ENCODE results near the gene BANF2.

The BANF2 gene

GRCh38 chr20:17722493-17723300, 22.9 kb downstream of the BANF2 start:
- ATAC-seq = no peak
- TF ChIP-seq, protein P1, sequence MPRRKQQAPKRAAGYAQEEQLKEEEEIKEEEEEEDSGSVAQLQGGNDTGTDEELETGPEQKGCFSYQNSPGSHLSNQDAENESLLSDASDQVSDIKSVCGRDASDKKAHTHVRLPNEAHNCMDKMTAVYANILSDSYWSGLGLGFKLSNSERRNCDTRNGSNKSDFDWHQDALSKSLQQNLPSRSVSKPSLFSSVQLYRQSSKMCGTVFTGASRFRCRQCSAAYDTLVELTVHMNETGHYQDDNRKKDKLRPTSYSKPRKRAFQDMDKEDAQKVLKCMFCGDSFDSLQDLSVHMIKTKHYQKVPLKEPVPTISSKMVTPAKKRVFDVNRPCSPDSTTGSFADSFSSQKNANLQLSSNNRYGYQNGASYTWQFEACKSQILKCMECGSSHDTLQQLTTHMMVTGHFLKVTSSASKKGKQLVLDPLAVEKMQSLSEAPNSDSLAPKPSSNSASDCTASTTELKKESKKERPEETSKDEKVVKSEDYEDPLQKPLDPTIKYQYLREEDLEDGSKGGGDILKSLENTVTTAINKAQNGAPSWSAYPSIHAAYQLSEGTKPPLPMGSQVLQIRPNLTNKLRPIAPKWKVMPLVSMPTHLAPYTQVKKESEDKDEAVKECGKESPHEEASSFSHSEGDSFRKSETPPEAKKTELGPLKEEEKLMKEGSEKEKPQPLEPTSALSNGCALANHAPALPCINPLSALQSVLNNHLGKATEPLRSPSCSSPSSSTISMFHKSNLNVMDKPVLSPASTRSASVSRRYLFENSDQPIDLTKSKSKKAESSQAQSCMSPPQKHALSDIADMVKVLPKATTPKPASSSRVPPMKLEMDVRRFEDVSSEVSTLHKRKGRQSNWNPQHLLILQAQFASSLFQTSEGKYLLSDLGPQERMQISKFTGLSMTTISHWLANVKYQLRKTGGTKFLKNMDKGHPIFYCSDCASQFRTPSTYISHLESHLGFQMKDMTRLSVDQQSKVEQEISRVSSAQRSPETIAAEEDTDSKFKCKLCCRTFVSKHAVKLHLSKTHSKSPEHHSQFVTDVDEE (CRISPR knock-in tag; IDR thresholded peaks at IDR 0.05) = no peak
- TF ChIP-seq BACH2 (CRISPR knock-in tag; IDR thresholded peaks at IDR 0.05; ENCODE audit: borderline replicate concordance) = no peak
- TF ChIP-seq ARNTL (CRISPR knock-in tag; IDR thresholded peaks at IDR 0.05; ENCODE audit: borderline replicate concordance, low read depth) = no peak
- TF ChIP-seq, protein P2, sequence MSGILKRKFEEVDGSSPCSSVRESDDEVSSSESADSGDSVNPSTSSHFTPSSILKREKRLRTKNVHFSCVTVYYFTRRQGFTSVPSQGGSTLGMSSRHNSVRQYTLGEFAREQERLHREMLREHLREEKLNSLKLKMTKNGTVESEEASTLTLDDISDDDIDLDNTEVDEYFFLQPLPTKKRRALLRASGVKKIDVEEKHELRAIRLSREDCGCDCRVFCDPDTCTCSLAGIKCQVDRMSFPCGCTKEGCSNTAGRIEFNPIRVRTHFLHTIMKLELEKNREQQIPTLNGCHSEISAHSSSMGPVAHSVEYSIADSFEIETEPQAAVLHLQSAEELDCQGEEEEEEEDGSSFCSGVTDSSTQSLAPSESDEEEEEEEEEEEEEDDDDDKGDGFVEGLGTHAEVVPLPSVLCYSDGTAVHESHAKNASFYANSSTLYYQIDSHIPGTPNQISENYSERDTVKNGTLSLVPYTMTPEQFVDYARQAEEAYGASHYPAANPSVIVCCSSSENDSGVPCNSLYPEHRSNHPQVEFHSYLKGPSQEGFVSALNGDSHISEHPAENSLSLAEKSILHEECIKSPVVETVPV (CRISPR knock-in tag; IDR thresholded peaks at IDR 0.05) = no peak
- no peak for TF ChIP-seq POU6F1 (CRISPR knock-in tag; IDR thresholded peaks at IDR 0.05; ENCODE audit: borderline replicate concordance, low read depth)
- TF ChIP-seq, protein P3, sequence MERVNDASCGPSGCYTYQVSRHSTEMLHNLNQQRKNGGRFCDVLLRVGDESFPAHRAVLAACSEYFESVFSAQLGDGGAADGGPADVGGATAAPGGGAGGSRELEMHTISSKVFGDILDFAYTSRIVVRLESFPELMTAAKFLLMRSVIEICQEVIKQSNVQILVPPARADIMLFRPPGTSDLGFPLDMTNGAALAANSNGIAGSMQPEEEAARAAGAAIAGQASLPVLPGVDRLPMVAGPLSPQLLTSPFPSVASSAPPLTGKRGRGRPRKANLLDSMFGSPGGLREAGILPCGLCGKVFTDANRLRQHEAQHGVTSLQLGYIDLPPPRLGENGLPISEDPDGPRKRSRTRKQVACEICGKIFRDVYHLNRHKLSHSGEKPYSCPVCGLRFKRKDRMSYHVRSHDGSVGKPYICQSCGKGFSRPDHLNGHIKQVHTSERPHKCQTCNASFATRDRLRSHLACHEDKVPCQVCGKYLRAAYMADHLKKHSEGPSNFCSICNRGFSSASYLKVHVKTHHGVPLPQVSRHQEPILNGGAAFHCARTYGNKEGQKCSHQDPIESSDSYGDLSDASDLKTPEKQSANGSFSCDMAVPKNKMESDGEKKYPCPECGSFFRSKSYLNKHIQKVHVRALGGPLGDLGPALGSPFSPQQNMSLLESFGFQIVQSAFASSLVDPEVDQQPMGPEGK (CRISPR knock-in tag; IDR thresholded peaks at IDR 0.05; ENCODE audit: borderline replicate concordance) = no peak
- TF ChIP-seq ISL1 (CRISPR knock-in tag; IDR thresholded peaks at IDR 0.05) = no peak
- TF ChIP-seq ZNF565 (CRISPR knock-in tag; conservative IDR thresholded peaks at IDR 0.05; ENCODE audit: low read depth) = no peak
- no peak for TF ChIP-seq ZNF70 (CRISPR knock-in tag; IDR thresholded peaks at IDR 0.05)
- TF ChIP-seq PPARA (CRISPR knock-in tag; IDR thresholded peaks at IDR 0.05; ENCODE audit: borderline replicate concordance) = no peak
- TF ChIP-seq GLIS3 (CRISPR knock-in tag; IDR thresholded peaks at IDR 0.05) = no peak
- TF ChIP-seq RARB (CRISPR knock-in tag; IDR thresholded peaks at IDR 0.05) = no peak
- TF ChIP-seq CSDC2 (CRISPR knock-in tag; IDR thresholded peaks at IDR 0.05) = no peak
- no peak for TF ChIP-seq ESRRG (CRISPR knock-in tag; IDR thresholded peaks at IDR 0.05)

DNA sequence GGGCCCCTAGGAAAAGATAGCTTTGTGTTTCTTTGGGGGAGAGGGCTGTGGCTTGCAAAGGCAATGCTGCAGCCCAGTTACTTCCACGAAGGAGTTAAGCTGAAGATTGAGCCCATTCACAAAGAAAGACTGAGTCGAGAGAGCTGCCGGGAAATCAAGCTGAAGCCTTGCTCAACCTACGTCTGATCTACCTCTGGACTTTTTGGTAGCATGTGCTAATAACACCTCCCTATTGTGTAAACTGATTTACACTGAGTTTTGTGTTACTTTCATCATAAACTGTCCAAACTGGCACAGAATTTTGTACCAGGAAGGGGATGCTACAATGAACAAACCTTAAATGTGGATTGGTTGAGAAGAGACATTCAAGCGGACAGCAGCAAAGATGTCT, 23.5 kb downstream of the BANF2 start:
- TF ChIP-seq ZNF8 (CRISPR knock-in tag; IDR thresholded peaks at IDR 0.05) (no peak), ZFP30 (CRISPR knock-in tag; IDR thresholded peaks at IDR 0.05) (no peak), RARB (CRISPR knock-in tag; IDR thresholded peaks at IDR 0.05) (no peak), ESRRG (CRISPR knock-in tag; IDR thresholded peaks at IDR 0.05) (no peak)
- no peak for ATAC-seq

DNA sequence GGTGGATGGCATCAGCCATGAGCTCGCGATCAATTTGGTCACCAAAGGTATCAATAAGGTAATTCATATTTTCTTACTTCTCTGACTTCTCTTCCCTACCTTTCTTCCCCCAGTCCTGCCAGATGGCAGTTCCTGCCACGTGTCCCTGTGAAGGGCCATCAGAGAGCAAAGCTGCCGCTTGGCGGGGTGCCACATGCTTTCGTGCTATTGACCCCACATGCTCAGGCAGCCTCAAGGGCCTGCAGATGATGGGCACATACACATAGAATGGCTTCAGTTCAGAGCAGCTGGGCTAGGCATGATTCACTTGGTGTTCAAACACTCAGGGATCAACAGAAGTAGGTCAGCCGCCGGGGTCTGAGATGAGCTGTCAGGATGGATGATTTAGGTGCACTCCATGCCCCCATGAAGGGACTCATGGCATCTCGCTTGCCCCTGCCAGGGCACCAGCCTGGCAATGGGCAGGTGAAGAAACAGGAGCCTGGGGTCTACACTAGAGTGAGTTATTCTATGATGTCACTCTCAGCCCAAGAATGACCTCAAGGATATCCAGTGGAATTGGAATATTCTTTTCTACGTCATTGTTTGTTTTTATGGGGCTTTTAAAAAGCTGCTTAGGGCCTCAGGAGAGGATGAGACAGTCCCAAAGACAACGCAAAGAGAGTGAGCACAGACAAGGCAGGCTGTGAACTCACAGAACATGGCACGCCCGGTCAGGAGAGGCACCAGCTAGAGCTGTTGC, 25.5 kb downstream of the BANF2 start:
- ATAC-seq = no peak
- TF ChIP-seq, protein P3 (CRISPR knock-in tag; IDR thresholded peaks at IDR 0.05; ENCODE audit: borderline replicate concordance) = no peak
- no peak for TF ChIP-seq ISL1 (CRISPR knock-in tag; IDR thresholded peaks at IDR 0.05)
- TF ChIP-seq SNAI2 (CRISPR knock-in tag; IDR thresholded peaks at IDR 0.05) = no peak
- no peak for TF ChIP-seq ZNF8 (CRISPR knock-in tag; IDR thresholded peaks at IDR 0.05)
- TF ChIP-seq GLIS3 (CRISPR knock-in tag; IDR thresholded peaks at IDR 0.05) = no peak
- TF ChIP-seq ESRRG (CRISPR knock-in tag; IDR thresholded peaks at IDR 0.05) = no peak
- TF ChIP-seq ZNF565 (CRISPR knock-in tag; conservative IDR thresholded peaks at IDR 0.05; ENCODE audit: low read depth) = no peak
- no peak for TF ChIP-seq BACH2 (CRISPR knock-in tag; IDR thresholded peaks at IDR 0.05; ENCODE audit: borderline replicate concordance)
- no peak for TF ChIP-seq TOX (CRISPR knock-in tag; IDR thresholded peaks at IDR 0.05; ENCODE audit: borderline replicate concordance)
- TF ChIP-seq TCF4 (CRISPR knock-in tag; IDR thresholded peaks at IDR 0.05; ENCODE audit: borderline replicate concordance) = no peak
- TF ChIP-seq ZC3H10 (CRISPR knock-in tag; IDR thresholded peaks at IDR 0.05) = no peak
- TF ChIP-seq, protein P1 (CRISPR knock-in tag; IDR thresholded peaks at IDR 0.05) = no peak
- no peak for TF ChIP-seq OSR1 (CRISPR knock-in tag; IDR thresholded peaks at IDR 0.05)
